DMS114 treated with DMSO at 0.1 percent for 48 hours (cell line): ENCODE data around the gene SERINC5.
"Not testable (repeated sequence)": the region's sequence is repeated elsewhere in the genome, so short reads cannot be mapped to it uniquely, and the experiment has no call there.

Experiments used
- DNase-seq: peaks from one replicate; lab custom pipeline; 2025; ENCODE audit not compliant: unreplicated experiment; lab: John Stamatoyannopoulos, UW

SERINC5 gene

GRCh38 chr5:80255811-80256712 lies at the start of gene SERINC5:
Gene SERINC5 (minus strand): TSS chr5:80256048. CDS start chr5:80255922, 126 bp downstream.
- peak; percentile 29 for DNase-seq

GRCh38 chr5:80302636-80303035 lies 46.8 kb upstream of the SERINC5 start:
- no peak for DNase-seq

- not testable (repeated sequence) for DNase-seq
Measured at GRCh38 chr5:80301342-80301741, 45.5 kb upstream of the SERINC5 start.

- not testable (repeated sequence) for DNase-seq
Measured at GRCh38 chr5:80300796-80301195, 44.9 kb upstream of the SERINC5 start.

GRCh38 chr5:80300125-80300524 lies 44.3 kb upstream of the SERINC5 start:
- no peak for DNase-seq

GRCh38 chr5:80299601-80300000 lies 43.8 kb upstream of the SERINC5 start:
- DNase-seq: no peak

GRCh38 chr5:80296121-80296520 lies 40.3 kb upstream of the SERINC5 start:
- DNase-seq: no peak

GRCh38 chr5:80291761-80292160 lies 35.9 kb upstream of the SERINC5 start:
- no peak for DNase-seq

GRCh38 chr5:80289320-80289719 lies 33.5 kb upstream of the SERINC5 start:
- no peak for DNase-seq

- no peak for DNase-seq
Measured at GRCh38 chr5:80288177-80288576, 32.3 kb upstream of the SERINC5 start.

GRCh38 chr5:80284720-80285119 lies 28.9 kb upstream of the SERINC5 start:
- DNase-seq: no peak

GRCh38 chr5:80283360-80283759 lies 27.5 kb upstream of the SERINC5 start:
- DNase-seq: no peak

- DNase-seq: no peak
Measured at GRCh38 chr5:80282054-80282453, 26.2 kb upstream of the SERINC5 start.

- DNase-seq: no peak
Measured at GRCh38 chr5:80277191-80277590, 21.3 kb upstream of the SERINC5 start.

GRCh38 chr5:80276186-80276585 lies 20.3 kb upstream of the SERINC5 start:
- DNase-seq: no peak

GRCh38 chr5:80275347-80275746 lies 19.5 kb upstream of the SERINC5 start:
- DNase-seq: peak; percentile 13

GRCh38 chr5:80270543-80270942 lies 14.7 kb upstream of the SERINC5 start:
- DNase-seq: not testable (repeated sequence)

GRCh38 chr5:80269991-80270438 lies 14.2 kb upstream of the SERINC5 start:
- no peak for DNase-seq

- DNase-seq: no peak
Measured at GRCh38 chr5:80268916-80269315, 13.1 kb upstream of the SERINC5 start.

GRCh38 chr5:80266566-80266965 lies 10.7 kb upstream of the SERINC5 start:
- no peak for DNase-seq

GRCh38 chr5:80260461-80260860 lies 4.6 kb upstream of the SERINC5 start:
- DNase-seq: no peak

- DNase-seq: no peak
Measured at GRCh38 chr5:80259511-80260203, 3.8 kb upstream of the SERINC5 start.
